IMR-90 (cell line): ENCODE data around the gene SLC38A6. TPM values are rescaled to one million over a fixed set of nuclear protein-coding genes. Genes with fewer than 3 reads are reported as not detected.

Experiments used
- ATAC-seq: fragments of 200-7000 bp; cut with Tn5 transposase; 2 replicates; pipeline ENCODE4 v1.9.1; 2020; ENCODE audit warnings: low read depth, mild to moderate bottlenecking, moderate library complexity
- BruUV-seq: library from RNA; stranded (reverse); fragments of 400-500 nt; replicated peaks from 2 replicates; lab custom pipeline; 2021; lab: Mats Ljungman, UMichigan
- CTCF ChIA-PET: fragments of 300-600 bp; formaldehyde crosslinking; extraction: SDS; loops from one replicate; lab custom pipeline; 2021; ENCODE audit warnings: antibody characterized with exemption; lab: Yijun Ruan, JAX
- POLR2A ChIA-PET: fragments of 300-600 bp; sonication (Branson Sonifier 250); formaldehyde crosslinking; loops from one replicate; lab custom pipeline; 2022; ENCODE audit warnings: antibody characterized with exemption; ENCODE audit not compliant: unreplicated experiment; lab: Charles Lee
- DNase-seq: peaks from one replicate; pipeline ENCODE4 v3.0.0; 2013
- H2AFZ ChIP-seq: replicated peaks from 2 replicates; pipeline ENCODE3; 2013; ENCODE audit warnings: low read length, mild to moderate bottlenecking; ENCODE audit not compliant: poor library complexity
- H2AK5ac ChIP-seq: 2 replicates; pipeline ENCODE4 v1.6.1; 2013; ENCODE audit warnings: low read depth, low read length, inconsistent platforms
- H2AK9ac ChIP-seq: replicated peaks from 2 replicates; pipeline ENCODE3; 2013; ENCODE audit warnings: mild to moderate bottlenecking, low read depth, low read length, moderate library complexity; ENCODE audit not compliant: poor library complexity
- H2BK120ac ChIP-seq: 2 replicates; pipeline ENCODE4 v1.6.1; 2013; ENCODE audit warnings: low read depth, low read length, inconsistent platforms
- H2BK15ac ChIP-seq: 3 replicates; pipeline ENCODE4 v1.6.1; 2013; ENCODE audit warnings: low read depth, low read length, inconsistent platforms
- H2BK20ac ChIP-seq: 2 replicates; pipeline ENCODE4 v1.6.1; 2013; ENCODE audit warnings: low read depth, mild to moderate bottlenecking, inconsistent platforms, low read length, moderate library complexity
- H2BK5ac ChIP-seq: 2 replicates; pipeline ENCODE4 v1.6.1; 2013; ENCODE audit warnings: mild to moderate bottlenecking, low read depth, low read length, inconsistent platforms; ENCODE audit not compliant: poor library complexity, severe bottlenecking
- H3K14ac ChIP-seq: replicated peaks from 2 replicates; pipeline ENCODE4 v1.6.1; 2013; ENCODE audit warnings: low read depth, low read length, inconsistent platforms
- H3K18ac ChIP-seq: 2 replicates; pipeline ENCODE4 v1.6.1; 2013; ENCODE audit warnings: low read depth, low read length, control low read depth
- H3K23ac ChIP-seq: 2 replicates; pipeline ENCODE4 v1.6.1; 2013; ENCODE audit warnings: low read depth, low read length, inconsistent platforms
- H3K27ac ChIP-seq: 2 replicates; pipeline ENCODE4 v1.5.1; 2013; ENCODE audit warnings: mild to moderate bottlenecking, control low read depth, low read length; ENCODE audit not compliant: insufficient read depth
- H3K27me3 ChIP-seq: 2 replicates; pipeline ENCODE4 v1.6.1; 2013; ENCODE audit warnings: low read length; ENCODE audit not compliant: control insufficient read depth, insufficient read depth
- H3K36me3 ChIP-seq: 2 replicates; pipeline ENCODE4 v1.6.1; 2013; ENCODE audit warnings: low read length, mixed read lengths; ENCODE audit not compliant: control insufficient read depth, insufficient read depth
- H3K4ac ChIP-seq: 2 replicates; pipeline ENCODE4 v1.6.1; 2013; ENCODE audit warnings: low read depth, low read length, inconsistent platforms
- H3K4me1 ChIP-seq: 2 replicates; pipeline ENCODE4 v1.6.1; 2013; ENCODE audit warnings: low read length, mixed read lengths; ENCODE audit not compliant: control insufficient read depth, insufficient read depth
- H3K4me2 ChIP-seq: 2 replicates; pipeline ENCODE4 v1.6.1; 2013; ENCODE audit warnings: low read depth, mild to moderate bottlenecking, control low read depth, low read length, moderate library complexity
- H3K4me3 ChIP-seq: 2 replicates; pipeline ENCODE4 v1.5.1; 2013; ENCODE audit warnings: low read depth, mild to moderate bottlenecking, control low read depth, low read length, moderate library complexity; ENCODE audit not compliant: insufficient read depth
- H3K56ac ChIP-seq: 2 replicates; pipeline ENCODE4 v1.6.1; 2013; ENCODE audit warnings: low read length, inconsistent platforms; ENCODE audit not compliant: insufficient read depth; ENCODE audit errors: extremely low read depth
- H3K79me1 ChIP-seq, 2 experiments: 2 replicates each; pipeline ENCODE4 v1.6.1; 2013; ENCODE audit warnings: low read length in 2 of 2, inconsistent platforms in 1 of 2, low read depth in 1 of 2
- H3K9ac ChIP-seq: 2 replicates; pipeline ENCODE4 v1.6.1; 2013; ENCODE audit warnings: low read depth, low read length, control low read depth
- H3K9me1 ChIP-seq: 2 replicates; pipeline ENCODE4 v1.6.1; 2013; ENCODE audit warnings: low read length, inconsistent platforms; ENCODE audit not compliant: insufficient read depth
- H3K9me3 ChIP-seq: 2 replicates; pipeline ENCODE4 v1.6.1; 2013; ENCODE audit warnings: low read length; ENCODE audit not compliant: control insufficient read depth, insufficient read depth
- H4K20me1 ChIP-seq: 2 replicates; pipeline ENCODE4 v1.6.1; 2013; ENCODE audit warnings: low read length, inconsistent platforms; ENCODE audit not compliant: insufficient read depth
- H4K5ac ChIP-seq: 2 replicates; pipeline ENCODE4 v1.6.1; 2013; ENCODE audit warnings: mild to moderate bottlenecking, low read depth, low read length, control low read depth
- H4K8ac ChIP-seq, 2 experiments: 2 replicates each; pipeline ENCODE4 v1.6.1; 2013; ENCODE audit warnings: low read depth in 2 of 2, low read length in 2 of 2, control low read depth in 1 of 2, inconsistent platforms in 1 of 2
- H4K91ac ChIP-seq: 2 replicates; pipeline ENCODE4 v1.6.1; 2013; ENCODE audit warnings: low read depth, low read length, inconsistent platforms; ENCODE audit not compliant: insufficient read depth
- BHLHE40 ChIP-seq: fragments of 150-350 bp; IDR thresholded peaks from 2 replicates; pipeline ENCODE4 v1.6.1; 2016; ENCODE audit warnings: mild to moderate bottlenecking, low read depth, low read length
- CEBPB ChIP-seq: IDR thresholded peaks from 2 replicates; pipeline ENCODE4 v1.6.1; 2012; ENCODE audit warnings: low read depth, low read length, improper control_type of control experiment
- WGBS, 2 experiments: methylation state at CpG; one replicate each; pipeline versions ENCODE4 v1.1.5 to v1.1.7; 2013; ENCODE audit warnings: missing lambda C conversion rate in 2 of 2; ENCODE audit not compliant: insufficient read length in 1 of 2; ENCODE audit errors: extremely low coverage in 2 of 2; 5-methylcytosine and 5-hydroxymethylcytosine counted together
- dilution Hi-C: fragments of 300-500 bp; cut with HindIII; formaldehyde crosslinking; loops from one replicate; pipeline ENCODE4 v1.14.3; 2018; ENCODE audit warnings: low sequenced_read_pairs; ENCODE audit not compliant: unreplicated experiment
- in situ Hi-C: fragments of 300-500 bp; cut with MboI; formaldehyde crosslinking; loops from 3 replicates; pipeline ENCODE4 v1.14.3; 2019; ENCODE audit warnings: low sequenced_read_pairs, inconsistent platforms, mixed read lengths
- intact Hi-C: fragments of 100-400 bp; cut with micrococcal nuclease; formaldehyde crosslinking; loops from 2 replicates; pipeline ENCODE4 v1.10.0; 2022
- polyA plus RNA-seq, 3 experiments: library from polyadenylated mRNA; depleted of rRNA; stranded (reverse); fragments of >200 nt; gene quantifications; 2 replicates each; pipeline ENCODE4 v1.2.3, GENCODE V29; 2012; ENCODE audit warnings: low replicate concordance in 1 of 3
- total RNA-seq: library from RNA; depleted of rRNA; stranded (reverse); fragments of >200 nt; gene quantifications from 2 replicates; pipeline ENCODE4 v1.2.3, GENCODE V29; 2012

Gene SLC38A6
- total and polyA plus RNA-seq, 2 of the 4 experiments (the other 2 are of a cell fraction) = 15.5 to 18.3 TPM

- no peak overlapping the region for H2BK15ac ChIP-seq
- no CpG with 5 or more reads among the region's 6 CpGs for WGBS, 2 experiments
- no peak overlapping the region for H3K4me2 ChIP-seq
- H3K36me3 ChIP-seq = peaks cover 10% of the 10 kb centered on the region
- intact Hi-C loops (no loop called here), in situ Hi-C loops (no loop called here), dilution Hi-C loops (no loop called here)
- ATAC-seq = no peak
- H3K23ac ChIP-seq = no peak overlapping the region
- no peak overlapping the region for H3K9ac ChIP-seq
- no TSS peak for BruUV-seq
- H3K18ac ChIP-seq = no peak overlapping the region
- H4K91ac ChIP-seq = no peak overlapping the region
- H2BK120ac ChIP-seq = no peak overlapping the region
- no peak overlapping the region for H3K14ac ChIP-seq
- no peak overlapping the region for H2AK9ac ChIP-seq
- H3K4ac ChIP-seq = no peak overlapping the region
- H3K79me1 ChIP-seq = peaks cover 10 to 25% of the 10 kb centered on the region in 2 experiments; a peak in 2 of 4 replicates
- H3K9me1 ChIP-seq = 0 out of 2 replicates have a peak, but pooled peaks cover 3% of the 10 kb centered on the region
- ChIA-PET CTCF (no interaction called here), POLR2A (no interaction called here)
- no peak overlapping the region for H3K27ac ChIP-seq
- peaks cover 3% of the 10 kb centered on the region; the same call in 1 of the 2 replicates for H3K4me1 ChIP-seq
- no peak overlapping the region for H4K8ac ChIP-seq
- no peak overlapping the region for H3K4me3 ChIP-seq
- H3K27me3 ChIP-seq = no peaks in the 10 kb centered on the region
- no peaks in the 10 kb centered on the region for H3K9me3 ChIP-seq
- no peak overlapping the region for H4K5ac ChIP-seq
- no peak for DNase-seq
- no peak overlapping the region for H2AFZ ChIP-seq
- no peak overlapping the region for H2BK5ac ChIP-seq
- TF ChIP-seq BHLHE40 = no peak
- 0 out of 2 replicates have a peak, but pooled peaks have one; percentile 3 for TF ChIP-seq CEBPB
- no peak overlapping the region for H2BK20ac ChIP-seq
- no peaks in the 10 kb centered on the region for H4K20me1 ChIP-seq
- no peak overlapping the region for H3K56ac ChIP-seq
- H2AK5ac ChIP-seq = no peak overlapping the region
These were observed 6.9 kb upstream of the SLC38A6 start for GRCh38 chr14:60974090-60974651.
